GM13977 (cell line): ENCODE results near the gene EGFL7.

Source experiments
- DNase-seq: peaks from one replicate; pipeline ENCODE4 v3.0.0; 2012; ENCODE audit warnings: low spot score
- CTCF ChIP-seq: IDR thresholded peaks from 2 replicates; pipeline ENCODE4 v1.5.1; 2012; ENCODE audit warnings: mild to moderate bottlenecking, control low read depth; ENCODE audit not compliant: insufficient read depth; ENCODE audit errors: extremely low read depth, missing control alignments
- in situ Hi-C: fragments of 300-500 bp; cut with MboI; formaldehyde crosslinking; loops from one replicate; pipeline ENCODE4 v1.12.0; 2022; ENCODE audit warnings: low sequenced_read_pairs, low pct_unique_long_range_greater_than_20kb, mixed read lengths, inconsistent platforms; ENCODE audit not compliant: unreplicated experiment

The EGFL7 gene

GRCh38 chr9:136640171-136641111 lies 22.3 kb upstream of the EGFL7 start:
- in situ Hi-C loops, result no loop called here
- no peak for TF ChIP-seq CTCF
- DNase-seq, result no peak

DNA sequence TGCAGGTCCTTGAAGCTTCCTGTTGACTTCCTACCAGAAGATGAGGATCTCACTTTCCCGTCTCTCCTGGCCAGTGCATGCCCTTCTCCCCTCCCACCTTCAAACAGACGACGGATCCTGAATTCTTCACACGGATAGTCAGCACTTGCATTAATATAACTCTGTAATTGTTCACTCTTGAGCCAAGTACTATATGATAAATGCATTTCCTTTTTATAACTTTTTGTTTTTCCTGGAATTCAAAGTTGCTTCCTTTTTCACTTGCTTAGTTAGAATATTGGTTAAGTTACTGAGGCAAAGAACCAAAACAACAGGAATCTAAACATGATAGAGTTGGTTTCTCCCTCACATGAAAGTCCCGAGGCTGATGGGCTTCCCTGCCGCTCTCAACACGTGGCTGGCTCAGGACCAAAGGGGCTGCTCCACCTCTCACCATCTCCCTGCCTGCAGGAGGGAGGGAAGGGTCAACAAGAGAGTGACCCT lies 20.2 kb upstream of the EGFL7 start:
- no peak for TF ChIP-seq CTCF
- DNase-seq, result no peak
- in situ Hi-C loops, result no loop called here

- in situ Hi-C loops, result no loop called here
- TF ChIP-seq CTCF, result no peak
- no peak for DNase-seq
Measured at GRCh38 chr9:136643596-136644342, 18.9 kb upstream of the EGFL7 start.

DNA sequence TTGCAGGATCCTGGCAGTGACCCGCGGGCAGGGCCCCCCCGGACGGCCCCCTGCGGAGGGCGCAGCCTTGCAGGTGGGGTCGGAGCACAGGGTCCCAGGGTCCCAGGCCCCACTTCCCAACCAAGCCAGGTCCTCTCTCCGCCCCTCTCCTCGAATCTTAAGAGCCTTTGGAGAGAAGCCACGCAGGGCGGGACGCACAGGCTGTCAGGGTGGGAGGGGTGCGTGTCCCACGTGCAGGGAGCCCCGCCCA lies 18.4 kb upstream of the EGFL7 start:
- in situ Hi-C loops, result no loop called here
- no peak for TF ChIP-seq CTCF
- no peak for DNase-seq

DNA sequence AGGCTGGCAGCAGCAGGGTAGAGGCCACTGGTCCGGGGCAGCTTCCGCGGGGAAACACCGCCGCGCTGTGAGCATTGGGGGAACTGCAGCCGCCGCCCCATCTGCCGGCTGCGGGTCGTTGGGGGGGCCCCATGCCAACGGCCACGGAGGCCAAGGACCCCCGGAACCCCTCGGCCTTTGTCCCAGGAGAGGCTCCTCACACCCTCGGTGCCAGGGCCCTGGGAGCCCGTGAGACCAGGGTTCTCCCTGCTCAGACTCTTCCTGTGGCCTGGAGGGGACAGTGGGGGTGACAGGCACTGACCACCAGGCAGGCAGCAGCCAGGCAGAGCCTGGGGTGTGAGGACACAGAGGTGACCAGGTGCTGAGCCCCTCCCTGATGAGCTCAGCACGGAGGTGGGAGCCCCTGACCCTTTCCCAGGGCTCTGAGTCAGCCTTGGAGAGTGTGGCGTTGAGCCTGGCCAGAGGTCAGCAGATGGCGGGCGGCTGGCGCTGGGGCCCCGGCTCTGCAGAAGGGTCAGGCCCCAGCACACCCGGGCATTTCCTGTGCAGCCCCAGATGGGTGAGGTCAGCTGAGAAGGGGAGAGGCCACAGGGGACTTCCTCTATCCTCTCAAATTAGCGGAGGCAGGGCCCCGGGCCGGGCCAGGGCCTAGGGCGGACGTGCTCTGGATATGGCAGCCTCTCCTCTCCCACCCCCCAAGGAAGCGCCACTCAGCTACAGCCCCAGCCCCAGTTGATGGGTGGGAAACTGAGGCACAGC lies 17.9 kb upstream of the EGFL7 start:
- peak; percentile 91 for DNase-seq

More for the DNA sequence above, 17.9 kb upstream of the EGFL7 start:
- in situ Hi-C loops, result no loop called here
- peak; percentile 82 for TF ChIP-seq CTCF
